ENCODE results near the gene NEU4. TPM values are rescaled to one million over a fixed set of nuclear protein-coding genes. Genes with fewer than 3 reads are reported as not detected.

The NEU4 gene
- total and polyA plus RNA-seq, 10 donors, result 0.04 to 1.9 (median 0.32) TPM; not detected in 3

- peaks cover 0 to under 1% (median 0%) of the 10 kb centered on the region in 7 donors for H3K27me3 ChIP-seq (replicated peaks in 1 of 7)
- no peaks in the 10 kb centered on the region for H3K9me3 ChIP-seq
- no peaks in the 10 kb centered on the region for H3K4me1 ChIP-seq
- intact Hi-C loops (cut with DNase I; ENCODE audit: low total_unique reads), result no loop called here
- TF ChIP-seq CTCF (IDR thresholded peaks at IDR 0.05 in 8 of 11, conservative IDR thresholded peaks at IDR 0.05 in 3 of 11), result no peak
- no peak for TF ChIP-seq POLR2A (IDR thresholded peaks at IDR 0.05)
- TF ChIP-seq POLR2AphosphoS5 (IDR thresholded peaks at IDR 0.05), result no peak
- DNase-seq, result peak; percentile 65
- 89 to 92% (median 91%) methylated on average over 12 to 13 of the region's 13 CpGs for WGBS, 5 donors
- H3K36me3 ChIP-seq, result no peaks in the 10 kb centered on the region
- H3K27ac ChIP-seq, result no peak overlapping the region
- no peak overlapping the region for H3K4me3 ChIP-seq
Measured at GRCh38 chr2:241796610-241797138, 12.3 kb upstream of the NEU4 start.

- Histone ChIP-seq H3K9me3 (no peaks in the 10 kb centered on the region), H3K4me3 (no peak overlapping the region), H3K36me3 (no peaks in the 10 kb centered on the region), H3K27ac (no peak overlapping the region), H3K4me1 (peaks cover 0 to under 1% (median 0%) of the 10 kb centered on the region in 6 donors), H3K27me3 (replicated peaks in 1 of 7) (peaks cover 0 to 9% (median 0%) of the 10 kb centered on the region in 7 donors)
- TF ChIP-seq CTCF (IDR thresholded peaks at IDR 0.05 in 8 of 11, conservative IDR thresholded peaks at IDR 0.05 in 3 of 11) (no peak), POLR2AphosphoS5 (IDR thresholded peaks at IDR 0.05) (no peak), POLR2A (IDR thresholded peaks at IDR 0.05) (no peak)
- intact Hi-C loops (cut with DNase I; ENCODE audit: low total_unique reads), result no loop called here
- 83 to 90% (median 85%) methylated on average over 15 to 19 of the region's 19 CpGs for WGBS, 5 donors
- peak; percentile 62 for DNase-seq
Measured at GRCh38 chr2:241797441-241798080, 11.4 kb upstream of the NEU4 start.

GRCh38 chr2:241798081-241798630 is 10.8 kb upstream of the NEU4 start:
- peaks cover 0 to 15% (median 6%) of the 10 kb centered on the region in 7 donors for H3K27me3 ChIP-seq (replicated peaks in 1 of 7)
- no peaks in the 10 kb centered on the region for H3K9me3 ChIP-seq
- peak; percentile 69 for DNase-seq
- no peak overlapping the region for H3K4me3 ChIP-seq
- WGBS, 5 donors, result 82 to 89% (median 86%) methylated on average over 5 to 14 of the region's 14 CpGs
- intact Hi-C loops (cut with DNase I; ENCODE audit: low total_unique reads), result no loop called here
- no peak overlapping the region for H3K27ac ChIP-seq
- no peaks in the 10 kb centered on the region for H3K36me3 ChIP-seq
- H3K4me1 ChIP-seq, result peaks cover 0 to 7% (median 4%) of the 10 kb centered on the region in 6 donors
- TF ChIP-seq POLR2A (IDR thresholded peaks at IDR 0.05), result no peak

GRCh38 chr2:241798631-241799521 is 10.1 kb upstream of the NEU4 start:
- Histone ChIP-seq H3K27ac (no peak overlapping the region), H3K4me3 (no peak overlapping the region), H3K9me3 (no peaks in the 10 kb centered on the region), H3K27me3 (replicated peaks in 1 of 7) (peaks cover 0 to 22% (median 13%) of the 10 kb centered on the region in 7 donors), H3K4me1 (peaks cover 5 to 14% (median 11%) of the 10 kb centered on the region in 6 donors), H3K36me3 (no peaks in the 10 kb centered on the region)
- no peak for TF ChIP-seq POLR2AphosphoS5 (IDR thresholded peaks at IDR 0.05)
- TF ChIP-seq CTCF (IDR thresholded peaks at IDR 0.05 in 8 of 11, conservative IDR thresholded peaks at IDR 0.05 in 3 of 11), result no peak
- TF ChIP-seq POLR2A (IDR thresholded peaks at IDR 0.05), result no peak
- intact Hi-C loops (cut with DNase I; ENCODE audit: low total_unique reads), result no loop called here
- WGBS, 5 donors, result 82 to 88% (median 86%) methylated on average over 10 to 21 of the region's 21 CpGs
- DNase-seq, result peak; percentile 64

All from spleen (tissue), 11 donors.